VCaP (cell line): Measurements from ENCODE around the gene PIP4K2B.

Source experiments
- H3K27ac ChIP-seq: fragments of 450-650 bp; 2 replicates; pipeline ENCODE4 v1.5.1; 2017
- CTCF ChIP-seq: fragments of 450-650 bp; conservative IDR thresholded peaks from 2 replicates; pipeline ENCODE4 v1.5.1; 2017; ENCODE audit warnings: mild to moderate bottlenecking, moderate library complexity

The PIP4K2B gene

GRCh38 chr17:38800237-38800760 is 943 bp upstream of the PIP4K2B start:
- peak overlapping the region; percentile 94 for H3K27ac ChIP-seq
- no peak for TF ChIP-seq CTCF

DNA sequence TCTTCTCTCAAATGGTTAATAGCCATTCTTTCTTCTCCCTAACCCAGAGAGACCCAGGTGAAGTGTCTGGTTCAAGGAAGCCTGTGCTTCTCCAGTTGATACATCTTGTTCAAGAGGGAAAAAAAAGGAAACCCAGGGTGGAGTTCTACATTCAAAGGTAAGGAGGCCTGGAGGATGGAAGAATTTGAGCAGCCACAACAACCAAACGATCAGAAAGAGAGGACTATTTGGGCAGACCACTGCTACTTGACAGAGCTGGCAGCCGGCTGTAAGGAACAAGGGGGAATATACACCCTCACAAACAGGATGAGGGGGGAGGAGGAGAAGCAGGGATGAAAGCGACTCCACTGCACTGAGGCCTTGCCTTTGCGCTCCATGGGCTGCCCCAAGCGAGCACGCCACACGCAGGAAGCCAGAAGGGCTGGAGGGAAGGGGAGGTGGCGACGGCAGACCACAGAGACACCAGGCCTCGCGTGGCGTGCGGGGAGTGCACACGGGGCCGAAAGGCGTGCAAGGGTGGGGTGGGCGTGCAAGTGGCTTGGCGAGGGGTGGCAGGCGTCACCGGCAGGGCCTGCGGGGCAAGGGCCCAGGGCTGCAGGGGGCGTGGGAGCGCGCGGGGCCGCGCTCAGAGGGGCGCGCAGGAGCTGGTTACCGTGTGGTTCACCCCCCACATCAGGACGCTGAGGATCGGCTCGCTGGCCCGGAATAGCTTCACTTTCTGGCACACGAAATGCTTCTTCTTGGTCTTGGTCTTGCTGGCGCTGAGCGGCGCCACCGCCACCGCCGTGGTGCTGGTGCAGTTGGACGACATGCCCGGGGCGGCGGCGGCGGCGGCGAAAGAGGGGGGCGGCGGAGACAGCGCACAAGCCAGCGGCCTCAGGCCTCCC is 499 bp downstream of the PIP4K2B start:
- peak overlapping the region; percentile 94 for H3K27ac ChIP-seq
- no peak for TF ChIP-seq CTCF

DNA sequence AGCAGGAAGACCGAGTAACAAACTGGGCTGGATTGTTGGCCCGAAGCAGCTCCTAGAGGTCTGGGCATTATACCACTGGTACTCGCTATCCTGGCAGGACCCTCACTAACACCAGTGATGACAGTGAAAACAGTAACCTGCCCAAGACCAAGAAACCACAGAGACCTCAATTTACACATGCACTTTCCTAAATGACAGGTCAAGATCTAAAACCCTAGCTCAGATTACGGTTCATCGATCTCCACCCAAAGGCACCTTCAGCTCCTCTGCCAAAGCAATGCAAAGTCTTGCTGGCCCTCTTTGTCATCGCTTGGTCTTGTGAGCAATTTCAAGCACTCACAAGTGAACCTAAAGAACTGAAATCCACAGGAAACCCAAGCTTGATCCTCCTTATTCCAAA is 1.5 kb downstream of the PIP4K2B start:
- no peak for TF ChIP-seq CTCF
- peak overlapping the region; percentile 94 for H3K27ac ChIP-seq

- no peak for TF ChIP-seq CTCF
- H3K27ac ChIP-seq: no peak overlapping the region
These were observed 2.2 kb downstream of the PIP4K2B start for GRCh38 chr17:38797158-38797490.

- H3K27ac ChIP-seq: no peak overlapping the region
- TF ChIP-seq CTCF: no peak
These were observed 2.8 kb downstream of the PIP4K2B start for GRCh38 chr17:38796451-38797157.

- no peak for TF ChIP-seq CTCF
- no peak overlapping the region for H3K27ac ChIP-seq
These were observed 5.1 kb downstream of the PIP4K2B start for GRCh38 chr17:38794221-38794620.

DNA sequence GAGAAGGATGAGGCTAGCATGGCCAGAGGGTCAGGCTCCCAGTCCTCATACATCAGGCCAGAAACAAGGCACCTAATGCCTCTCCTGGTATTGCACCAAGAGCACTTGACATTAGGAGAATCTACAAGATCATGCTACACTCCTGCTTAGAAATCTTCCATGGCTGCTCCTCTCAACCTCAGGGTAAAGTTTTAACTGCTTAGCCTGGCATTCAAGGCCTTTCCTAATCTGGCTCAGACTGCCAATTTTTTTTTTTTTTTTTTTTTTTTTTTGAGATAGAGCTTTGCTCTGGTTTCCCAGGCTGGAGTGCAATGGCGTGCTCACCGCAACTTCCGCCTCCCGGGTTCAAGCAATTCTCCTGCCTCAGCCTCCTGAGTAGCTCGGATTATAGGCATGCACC is 8.2 kb downstream of the PIP4K2B start:
- TF ChIP-seq CTCF: no peak
- H3K27ac ChIP-seq: no peak overlapping the region

DNA sequence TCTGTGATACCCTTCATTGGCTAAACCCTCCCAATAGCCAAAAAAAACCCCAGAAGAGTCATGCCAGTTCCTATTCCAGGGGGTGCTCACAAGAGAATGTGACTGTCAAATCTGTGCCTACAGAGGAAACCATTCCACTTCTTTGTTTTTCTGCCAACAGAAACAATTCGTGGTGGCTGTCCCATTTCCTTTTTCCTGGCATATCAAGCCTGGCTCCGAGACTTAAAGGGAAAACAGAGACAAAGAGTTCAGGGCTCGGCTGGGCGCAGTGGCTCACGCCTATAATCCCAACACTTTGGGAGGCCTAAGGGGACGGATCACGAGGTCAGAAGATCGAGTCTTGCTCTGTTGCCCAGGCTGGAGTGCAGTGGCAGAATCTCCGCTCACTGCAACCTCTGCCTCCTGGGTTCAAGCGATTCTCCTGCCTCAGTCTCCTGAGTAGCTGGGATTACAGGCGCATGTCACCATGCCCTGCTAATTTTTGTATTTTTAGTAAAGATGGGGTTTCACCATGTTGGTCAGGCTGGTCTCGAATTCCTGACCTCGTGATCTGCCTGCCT is 9.1 kb downstream of the PIP4K2B start:
- peak overlapping the region; percentile 37; the same call in 1 of the 2 replicates for H3K27ac ChIP-seq
